GM12878 (cell line): ENCODE results near the gene TMEM181. TPM values are rescaled to one million over a fixed set of nuclear protein-coding genes. Genes with fewer than 3 reads are reported as not detected.
A peak's percentile ranks its signal among the peaks of the same experiment; 100 is the strongest.

Experiments
- BCL11A ChIP-seq: IDR thresholded peaks from 2 replicates; pipeline ENCODE4 v1.6.1; 2011; ENCODE audit warnings: low read depth, low read length
- E2F4 ChIP-seq: IDR thresholded peaks from 2 replicates; pipeline ENCODE4 v1.6.1; 2012; ENCODE audit warnings: low read depth, low read length, improper control_type of control experiment
- EED ChIP-seq: sonication (generic); IDR thresholded peaks from 2 replicates; pipeline ENCODE4 v1.6.1; 2016; ENCODE audit warnings: antibody characterized with exemption, low read depth
- EP300 ChIP-seq, 2 experiments: fragments of 150-350 bp in 1 of 2; IDR thresholded peaks; 2 replicates each; pipeline ENCODE4 v1.6.1; 2011 to 2012; ENCODE audit warnings: low read depth in 2 of 2, low read length in 2 of 2, borderline replicate concordance in 1 of 2, improper control_type of control experiment in 1 of 2, inconsistent platforms in 1 of 2; ENCODE audit not compliant: control insufficient read depth in 1 of 2
- ETV6 ChIP-seq, 2 experiments: fragments of 450-650 bp in 1 of 2; IDR thresholded peaks in 1 of 2; conservative IDR thresholded peaks in 1 of 2; 2 replicates each; pipeline ENCODE4 v1.6.1; 2014; ENCODE audit warnings: antibody characterized with exemption in 1 of 2, borderline replicate concordance in 1 of 2, low read depth in 1 of 2, mild to moderate bottlenecking in 1 of 2, moderate library complexity in 1 of 2
- HDGF ChIP-seq: fragments of 450-650 bp; IDR thresholded peaks from 2 replicates; pipeline ENCODE4 v1.6.1; 2016; ENCODE audit warnings: antibody characterized with exemption
- JUND ChIP-seq: IDR thresholded peaks from 2 replicates; pipeline ENCODE4 v1.6.1; 2012; ENCODE audit warnings: low read depth, mild to moderate bottlenecking, low read length, improper control_type of control experiment, moderate library complexity
- PML ChIP-seq: IDR thresholded peaks from 2 replicates; pipeline ENCODE4 v1.6.1; 2012; ENCODE audit warnings: low read length, inconsistent platforms
- RAD51 ChIP-seq: fragments of 450-650 bp; IDR thresholded peaks from 2 replicates; pipeline ENCODE4 v1.6.1; 2016; ENCODE audit warnings: moderate library complexity, mild to moderate bottlenecking, inconsistent platforms
- REST ChIP-seq: IDR thresholded peaks from 2 replicates; pipeline ENCODE4 v1.6.1; 2012; ENCODE audit warnings: mild to moderate bottlenecking, low read depth, low read length
- RFX5 ChIP-seq: IDR thresholded peaks from 2 replicates; pipeline ENCODE4 v1.6.1; 2011; ENCODE audit warnings: low read depth, low read length, improper control_type of control experiment
- SUPT20H ChIP-seq: IDR thresholded peaks from 2 replicates; pipeline ENCODE4 v1.6.1; 2011; ENCODE audit warnings: low read depth, mild to moderate bottlenecking, low read length, moderate library complexity, borderline replicate concordance; ENCODE audit not compliant: control insufficient read depth
- SUZ12 ChIP-seq: fragments of 200-600 bp; sonication (generic); IDR thresholded peaks from one replicate; pipeline ENCODE4 v1.6.1; 2018; ENCODE audit warnings: antibody characterized with exemption, mild to moderate bottlenecking; ENCODE audit not compliant: unreplicated experiment
- TARDBP ChIP-seq: IDR thresholded peaks from 2 replicates; pipeline ENCODE4 v1.6.1; 2016; ENCODE audit warnings: borderline replicate concordance
- TCF12 ChIP-seq: IDR thresholded peaks from 2 replicates; pipeline ENCODE4 v1.6.1; 2011; ENCODE audit warnings: low read depth, mild to moderate bottlenecking, low read length
- ZNF207 ChIP-seq: fragments of 450-650 bp; IDR thresholded peaks from 2 replicates; pipeline ENCODE4 v1.6.1; 2014; ENCODE audit warnings: antibody characterized with exemption, mild to moderate bottlenecking, borderline replicate concordance
- polyA plus RNA-seq, 11 experiments: library from polyadenylated mRNA; depleted of rRNA in 4 of 11; unstranded in 6 of 11; stranded (reverse) in 5 of 11; fragments of >200 nt; fragmentation: Nextera tagmentation in 4 of 11; fragmentation: Illumina TruSeq in 1 of 11; extraction: Ambion mirVana in 4 of 11; extraction: Trizol in 1 of 11; gene quantifications; 1 replicate in 1 of 11; 2 replicates in 10 of 11; pipeline versions ENCODE4 v1.2.1 to v1.2.3, GENCODE V29; 2011 to 2016; ENCODE audit warnings: inconsistent platforms in 2 of 11, missing spikeins in 2 of 11, low read depth in 1 of 11
- total RNA-seq, 4 experiments: library from RNA; depleted of rRNA in 3 of 4; stranded (reverse); fragments of >200 nt in 3 of 4; fragmentation: Illumina TruSeq in 1 of 4; extraction: Trizol in 1 of 4; gene quantifications; 2 replicates each; pipeline versions ENCODE4 v1.2.1 to v1.2.3, GENCODE V29; 2013 to 2021
- TF ChIP-seq, protein P1 (sequence below): fragments of 450-650 bp; IDR thresholded peaks from 2 replicates; pipeline ENCODE4 v1.6.1; 2017; ENCODE audit warnings: mild to moderate bottlenecking, moderate library complexity
- TF ChIP-seq, protein P2 (sequence below): fragments of 450-650 bp; IDR thresholded peaks from 2 replicates; pipeline ENCODE4 v1.6.1; 2017; ENCODE audit warnings: low read depth, mild to moderate bottlenecking, moderate library complexity
- TF ChIP-seq, protein P3 (sequence below): IDR thresholded peaks from 2 replicates; pipeline ENCODE4 v1.6.1; 2012; ENCODE audit warnings: low read depth, low read length, improper control_type of control experiment

TMEM181 gene
- total and polyA plus RNA-seq, 10 of the 15 experiments (the other 5 are each of a cell fraction or from before 2014, with no cell fraction given) = 1.5 to 7.9 (median 5.2) TPM

DNA sequence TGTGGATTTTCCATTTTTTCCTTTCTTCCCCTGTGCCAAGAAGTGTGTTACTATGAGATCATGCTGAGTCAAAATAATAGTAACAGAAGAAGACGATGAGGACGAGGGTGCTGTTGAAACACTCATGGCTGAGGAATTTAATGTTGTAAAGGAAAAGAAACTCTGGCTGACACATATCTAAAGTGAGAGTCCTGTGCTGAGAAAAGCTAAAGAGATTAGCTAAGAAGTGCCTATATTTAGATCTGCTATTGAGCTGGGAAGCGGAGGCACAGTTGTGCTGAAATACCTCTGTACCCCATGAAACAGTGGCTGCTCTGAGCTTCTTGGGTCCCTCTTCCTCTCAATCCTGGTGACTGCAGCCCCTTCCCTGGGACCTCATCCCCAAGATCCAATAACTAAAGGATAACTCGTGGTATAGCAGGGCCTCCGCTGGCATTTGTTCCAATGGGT is 88.8 kb downstream of the TMEM181 start (continued):
- TF ChIP-seq, protein P1, sequence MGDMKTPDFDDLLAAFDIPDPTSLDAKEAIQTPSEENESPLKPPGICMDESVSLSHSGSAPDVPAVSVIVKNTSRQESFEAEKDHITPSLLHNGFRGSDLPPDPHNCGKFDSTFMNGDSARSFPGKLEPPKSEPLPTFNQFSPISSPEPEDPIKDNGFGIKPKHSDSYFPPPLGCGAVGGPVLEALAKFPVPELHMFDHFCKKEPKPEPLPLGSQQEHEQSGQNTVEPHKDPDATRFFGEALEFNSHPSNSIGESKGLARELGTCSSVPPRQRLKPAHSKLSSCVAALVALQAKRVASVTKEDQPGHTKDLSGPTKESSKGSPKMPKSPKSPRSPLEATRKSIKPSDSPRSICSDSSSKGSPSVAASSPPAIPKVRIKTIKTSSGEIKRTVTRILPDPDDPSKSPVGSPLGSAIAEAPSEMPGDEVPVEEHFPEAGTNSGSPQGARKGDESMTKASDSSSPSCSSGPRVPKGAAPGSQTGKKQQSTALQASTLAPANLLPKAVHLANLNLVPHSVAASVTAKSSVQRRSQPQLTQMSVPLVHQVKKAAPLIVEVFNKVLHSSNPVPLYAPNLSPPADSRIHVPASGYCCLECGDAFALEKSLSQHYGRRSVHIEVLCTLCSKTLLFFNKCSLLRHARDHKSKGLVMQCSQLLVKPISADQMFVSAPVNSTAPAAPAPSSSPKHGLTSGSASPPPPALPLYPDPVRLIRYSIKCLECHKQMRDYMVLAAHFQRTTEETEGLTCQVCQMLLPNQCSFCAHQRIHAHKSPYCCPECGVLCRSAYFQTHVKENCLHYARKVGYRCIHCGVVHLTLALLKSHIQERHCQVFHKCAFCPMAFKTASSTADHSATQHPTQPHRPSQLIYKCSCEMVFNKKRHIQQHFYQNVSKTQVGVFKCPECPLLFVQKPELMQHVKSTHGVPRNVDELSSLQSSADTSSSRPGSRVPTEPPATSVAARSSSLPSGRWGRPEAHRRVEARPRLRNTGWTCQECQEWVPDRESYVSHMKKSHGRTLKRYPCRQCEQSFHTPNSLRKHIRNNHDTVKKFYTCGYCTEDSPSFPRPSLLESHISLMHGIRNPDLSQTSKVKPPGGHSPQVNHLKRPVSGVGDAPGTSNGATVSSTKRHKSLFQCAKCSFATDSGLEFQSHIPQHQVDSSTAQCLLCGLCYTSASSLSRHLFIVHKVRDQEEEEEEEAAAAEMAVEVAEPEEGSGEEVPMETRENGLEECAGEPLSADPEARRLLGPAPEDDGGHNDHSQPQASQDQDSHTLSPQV = 0 out of 2 replicates have a peak, but pooled peaks have one; percentile 80
- TF ChIP-seq JUND (peak; percentile 91), REST (0 out of 2 replicates have a peak, but pooled peaks have one; percentile 6), PML (no peak; the same call in 1 of the 2 replicates), RAD51 (no peak), RFX5 (no peak), SUZ12 (no peak), ZNF207 (no peak), TARDBP (no peak), SUPT20H (no peak), ETV6 (conservative IDR thresholded peaks at IDR 0.05 in 1 of 2, IDR thresholded peaks at IDR 0.05 in 1 of 2; ENCODE audit: borderline replicate concordance in 1 of 2, low read depth in 1 of 2) (peak in 1 of 2 experiments; percentile 97; a peak in 2 of 4 replicates), EP300 (IDR thresholded peaks at IDR 0.05; ENCODE audit: borderline replicate concordance in 1 of 2, control insufficient read depth in 1 of 2, low read depth in 2 of 2, low read length in 2 of 2) (peak; percentile 88 to 97), E2F4 (no peak), EED (peak; percentile 99), HDGF (no peak), BCL11A (peak; percentile 94), TCF12 (no peak; the same call in 1 of the 2 replicates)
- TF ChIP-seq, protein P2, sequence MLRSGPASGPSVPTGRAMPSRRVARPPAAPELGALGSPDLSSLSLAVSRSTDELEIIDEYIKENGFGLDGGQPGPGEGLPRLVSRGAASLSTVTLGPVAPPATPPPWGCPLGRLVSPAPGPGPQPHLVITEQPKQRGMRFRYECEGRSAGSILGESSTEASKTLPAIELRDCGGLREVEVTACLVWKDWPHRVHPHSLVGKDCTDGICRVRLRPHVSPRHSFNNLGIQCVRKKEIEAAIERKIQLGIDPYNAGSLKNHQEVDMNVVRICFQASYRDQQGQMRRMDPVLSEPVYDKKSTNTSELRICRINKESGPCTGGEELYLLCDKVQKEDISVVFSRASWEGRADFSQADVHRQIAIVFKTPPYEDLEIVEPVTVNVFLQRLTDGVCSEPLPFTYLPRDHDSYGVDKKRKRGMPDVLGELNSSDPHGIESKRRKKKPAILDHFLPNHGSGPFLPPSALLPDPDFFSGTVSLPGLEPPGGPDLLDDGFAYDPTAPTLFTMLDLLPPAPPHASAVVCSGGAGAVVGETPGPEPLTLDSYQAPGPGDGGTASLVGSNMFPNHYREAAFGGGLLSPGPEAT = peak; percentile 93
- TF ChIP-seq, protein P3, sequence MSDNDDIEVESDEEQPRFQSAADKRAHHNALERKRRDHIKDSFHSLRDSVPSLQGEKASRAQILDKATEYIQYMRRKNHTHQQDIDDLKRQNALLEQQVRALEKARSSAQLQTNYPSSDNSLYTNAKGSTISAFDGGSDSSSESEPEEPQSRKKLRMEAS = no peak
